Measurements from ENCODE around the gene GPX4. TPM values are rescaled to one million over a fixed set of nuclear protein-coding genes. Genes with fewer than 3 reads are reported as not detected.
A peak's percentile ranks its signal among the peaks of the same experiment; 100 is the strongest.

The GPX4 gene
- total and polyA plus RNA-seq, 9 of the 15 experiments (the other 6 are each of a cell fraction or from before 2014, with no cell fraction given) = 61.4 to 661 (median 349) TPM

DNA sequence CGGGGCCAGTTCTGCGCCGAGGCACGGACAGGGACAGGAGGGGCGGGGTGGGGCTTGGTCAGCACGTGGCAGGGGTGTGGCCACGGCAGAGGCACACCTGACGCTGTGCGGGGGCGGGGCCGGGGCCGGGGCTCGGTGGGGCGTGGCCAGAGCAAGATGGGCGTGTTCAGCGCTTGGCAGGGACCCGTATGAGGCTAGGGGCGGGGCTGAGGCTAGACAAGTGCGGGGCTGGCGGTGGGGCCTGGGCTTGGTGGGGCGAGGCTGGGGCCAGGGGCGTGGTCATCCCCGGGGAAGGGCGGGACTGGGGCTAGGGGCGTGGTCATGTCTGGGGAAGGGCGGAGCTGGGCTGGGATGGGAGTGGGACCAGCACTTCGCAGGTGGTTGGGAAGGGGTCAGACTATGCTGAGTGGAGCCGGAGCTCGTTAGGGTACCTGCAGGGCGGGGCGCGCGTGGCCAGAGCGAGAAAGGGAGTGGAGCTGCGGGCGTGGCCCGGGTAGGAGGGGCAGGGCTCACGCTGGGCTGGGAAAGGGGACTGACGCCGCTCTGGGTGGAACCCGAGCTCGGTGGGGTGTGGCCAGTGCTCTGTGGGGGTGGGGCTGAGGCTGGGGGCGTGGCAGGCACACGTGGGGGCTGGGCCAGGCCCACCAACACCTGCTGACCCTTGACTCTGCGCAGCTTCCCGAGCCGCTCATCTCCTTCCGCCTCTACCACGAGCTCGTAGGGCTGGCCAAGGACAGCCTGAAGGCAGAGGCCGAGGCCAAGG is 21.4 kb upstream of the GPX4 start (continued):
- TF ChIP-seq, protein P1, sequence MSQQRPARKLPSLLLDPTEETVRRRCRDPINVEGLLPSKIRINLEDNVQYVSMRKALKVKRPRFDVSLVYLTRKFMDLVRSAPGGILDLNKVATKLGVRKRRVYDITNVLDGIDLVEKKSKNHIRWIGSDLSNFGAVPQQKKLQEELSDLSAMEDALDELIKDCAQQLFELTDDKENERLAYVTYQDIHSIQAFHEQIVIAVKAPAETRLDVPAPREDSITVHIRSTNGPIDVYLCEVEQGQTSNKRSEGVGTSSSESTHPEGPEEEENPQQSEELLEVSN (IDR thresholded peaks at IDR 0.05; ENCODE audit: borderline replicate concordance in 1 of 2, extremely low read depth in 1 of 2, insufficient read depth in 1 of 2, insufficient read length in 1 of 2, low read depth in 1 of 2, low read length in 1 of 2, poor library complexity in 1 of 2, severe bottlenecking in 1 of 2) = peak in 1 of 2 experiments; percentile 13
- TF ChIP-seq, protein P2, sequence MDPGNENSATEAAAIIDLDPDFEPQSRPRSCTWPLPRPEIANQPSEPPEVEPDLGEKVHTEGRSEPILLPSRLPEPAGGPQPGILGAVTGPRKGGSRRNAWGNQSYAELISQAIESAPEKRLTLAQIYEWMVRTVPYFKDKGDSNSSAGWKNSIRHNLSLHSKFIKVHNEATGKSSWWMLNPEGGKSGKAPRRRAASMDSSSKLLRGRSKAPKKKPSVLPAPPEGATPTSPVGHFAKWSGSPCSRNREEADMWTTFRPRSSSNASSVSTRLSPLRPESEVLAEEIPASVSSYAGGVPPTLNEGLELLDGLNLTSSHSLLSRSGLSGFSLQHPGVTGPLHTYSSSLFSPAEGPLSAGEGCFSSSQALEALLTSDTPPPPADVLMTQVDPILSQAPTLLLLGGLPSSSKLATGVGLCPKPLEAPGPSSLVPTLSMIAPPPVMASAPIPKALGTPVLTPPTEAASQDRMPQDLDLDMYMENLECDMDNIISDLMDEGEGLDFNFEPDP (CRISPR knock-in tag; IDR thresholded peaks at IDR 0.05) = no peak
- peak in 1 of 2 experiments; percentile 19; a peak in 1 of 4 replicates for TF ChIP-seq FOXK2 (conservative IDR thresholded peaks at IDR 0.05 in 1 of 2, IDR thresholded peaks at IDR 0.05 in 1 of 2; ENCODE audit: low read depth in 2 of 2)
- TF ChIP-seq ELF4 (CRISPR knock-in tag; IDR thresholded peaks at IDR 0.05) = peak; percentile 42; the same call in 1 of the 2 replicates
- TF ChIP-seq, protein P3, sequence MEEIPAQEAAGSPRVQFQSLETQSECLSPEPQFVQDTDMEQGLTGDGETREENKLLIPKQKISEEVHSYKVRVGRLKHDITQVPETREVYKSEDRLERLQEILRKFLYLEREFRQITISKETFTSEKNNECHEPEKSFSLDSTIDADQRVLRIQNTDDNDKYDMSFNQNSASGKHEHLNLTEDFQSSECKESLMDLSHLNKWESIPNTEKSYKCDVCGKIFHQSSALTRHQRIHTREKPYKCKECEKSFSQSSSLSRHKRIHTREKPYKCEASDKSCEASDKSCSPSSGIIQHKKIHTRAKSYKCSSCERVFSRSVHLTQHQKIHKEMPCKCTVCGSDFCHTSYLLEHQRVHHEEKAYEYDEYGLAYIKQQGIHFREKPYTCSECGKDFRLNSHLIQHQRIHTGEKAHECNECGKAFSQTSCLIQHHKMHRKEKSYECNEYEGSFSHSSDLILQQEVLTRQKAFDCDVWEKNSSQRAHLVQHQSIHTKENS (CRISPR knock-in tag; IDR thresholded peaks at IDR 0.05) = no peak
- no peak for TF ChIP-seq WHSC1 (IDR thresholded peaks at IDR 0.05; ENCODE audit: low read length)
- peak; percentile 90 to 95; a peak in 3 of 4 replicates for TF ChIP-seq SIN3A (IDR thresholded peaks at IDR 0.05; ENCODE audit: borderline replicate concordance in 2 of 2, control insufficient read depth in 1 of 2, low read depth in 2 of 2, low read length in 2 of 2)
- no peak for TF ChIP-seq KAT2B (IDR thresholded peaks at IDR 0.05; ENCODE audit: low read depth, low read length)
- TF ChIP-seq ARID1B (IDR thresholded peaks at IDR 0.05) = no peak; the same call in 1 of the 2 replicates
- TF ChIP-seq ZC3H4 (CRISPR knock-in tag; IDR thresholded peaks at IDR 0.05; ENCODE audit: borderline replicate concordance) = no peak
- TF ChIP-seq, protein P4, sequence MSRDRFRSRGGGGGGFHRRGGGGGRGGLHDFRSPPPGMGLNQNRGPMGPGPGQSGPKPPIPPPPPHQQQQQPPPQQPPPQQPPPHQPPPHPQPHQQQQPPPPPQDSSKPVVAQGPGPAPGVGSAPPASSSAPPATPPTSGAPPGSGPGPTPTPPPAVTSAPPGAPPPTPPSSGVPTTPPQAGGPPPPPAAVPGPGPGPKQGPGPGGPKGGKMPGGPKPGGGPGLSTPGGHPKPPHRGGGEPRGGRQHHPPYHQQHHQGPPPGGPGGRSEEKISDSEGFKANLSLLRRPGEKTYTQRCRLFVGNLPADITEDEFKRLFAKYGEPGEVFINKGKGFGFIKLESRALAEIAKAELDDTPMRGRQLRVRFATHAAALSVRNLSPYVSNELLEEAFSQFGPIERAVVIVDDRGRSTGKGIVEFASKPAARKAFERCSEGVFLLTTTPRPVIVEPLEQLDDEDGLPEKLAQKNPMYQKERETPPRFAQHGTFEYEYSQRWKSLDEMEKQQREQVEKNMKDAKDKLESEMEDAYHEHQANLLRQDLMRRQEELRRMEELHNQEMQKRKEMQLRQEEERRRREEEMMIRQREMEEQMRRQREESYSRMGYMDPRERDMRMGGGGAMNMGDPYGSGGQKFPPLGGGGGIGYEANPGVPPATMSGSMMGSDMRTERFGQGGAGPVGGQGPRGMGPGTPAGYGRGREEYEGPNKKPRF (IDR thresholded peaks at IDR 0.05; ENCODE audit: low read depth, low read length) = no peak
- TF ChIP-seq, protein P5, sequence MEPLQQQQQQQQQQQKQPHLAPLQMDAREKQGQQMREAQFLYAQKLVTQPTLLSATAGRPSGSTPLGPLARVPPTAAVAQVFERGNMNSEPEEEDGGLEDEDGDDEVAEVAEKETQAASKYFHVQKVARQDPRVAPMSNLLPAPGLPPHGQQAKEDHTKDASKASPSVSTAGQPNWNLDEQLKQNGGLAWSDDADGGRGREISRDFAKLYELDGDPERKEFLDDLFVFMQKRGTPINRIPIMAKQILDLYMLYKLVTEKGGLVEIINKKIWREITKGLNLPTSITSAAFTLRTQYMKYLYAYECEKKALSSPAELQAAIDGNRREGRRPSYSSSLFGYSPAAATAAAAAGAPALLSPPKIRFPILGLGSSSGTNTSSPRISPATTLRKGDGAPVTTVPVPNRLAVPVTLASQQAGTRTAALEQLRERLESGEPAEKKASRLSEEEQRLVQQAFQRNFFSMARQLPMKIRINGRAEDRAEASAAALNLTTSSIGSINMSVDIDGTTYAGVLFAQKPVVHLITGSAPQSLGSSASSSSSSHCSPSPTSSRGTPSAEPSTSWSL (CRISPR knock-in tag; IDR thresholded peaks at IDR 0.05; ENCODE audit: borderline replicate concordance) = no peak
- TF ChIP-seq CCAR2 (IDR thresholded peaks at IDR 0.05; ENCODE audit: low read depth, low read length) = no peak
- no peak; the same call in 1 of the 2 replicates for TF ChIP-seq PHF8 (IDR thresholded peaks at IDR 0.05; ENCODE audit: borderline replicate concordance, low read length)
